ENCODE results near the gene YAF2. TPM values are rescaled to one million over a fixed set of nuclear protein-coding genes. Genes with fewer than 3 reads are reported as not detected.
"Not testable (repeated sequence)": the region's sequence is repeated elsewhere in the genome, so short reads cannot be mapped to it uniquely, and the experiment has no call there.

Gene YAF2
- total RNA-seq, 1 donor from 2014 or later = 29.6 TPM

DNA sequence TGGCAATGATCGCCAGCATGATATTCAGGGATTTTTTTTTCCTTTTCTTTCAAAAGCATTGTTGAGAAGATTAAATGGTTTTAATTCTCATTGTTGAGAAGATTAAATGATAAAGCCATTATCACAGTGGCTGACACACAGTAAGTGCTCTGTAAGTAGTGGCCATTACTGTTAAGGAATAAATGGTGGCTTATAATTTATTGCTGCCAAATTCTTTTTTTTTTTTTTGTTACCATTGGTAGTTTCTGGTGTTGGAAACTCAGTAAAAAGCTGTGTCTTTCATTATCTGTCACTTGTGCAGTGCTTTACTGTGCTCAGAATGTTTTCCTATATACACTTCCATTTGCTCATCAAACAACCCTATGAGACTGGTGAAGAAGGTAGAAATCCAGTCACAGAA is 15.3 kb downstream of the YAF2 start:
- H3K27me3 Mint-ChIP-seq (ENCODE audit: unreplicated experiment) = no peaks in the 10 kb centered on the region
- H3K27ac Mint-ChIP-seq (ENCODE audit: unreplicated experiment) = no peak overlapping the region
- DNase-seq (ENCODE audit: extremely low spot score, unreplicated experiment) = no peak
- H3K36me3 Mint-ChIP-seq (ENCODE audit: unreplicated experiment) = peaks cover 15% of the 10 kb centered on the region
- TF ChIP-seq, protein P1, sequence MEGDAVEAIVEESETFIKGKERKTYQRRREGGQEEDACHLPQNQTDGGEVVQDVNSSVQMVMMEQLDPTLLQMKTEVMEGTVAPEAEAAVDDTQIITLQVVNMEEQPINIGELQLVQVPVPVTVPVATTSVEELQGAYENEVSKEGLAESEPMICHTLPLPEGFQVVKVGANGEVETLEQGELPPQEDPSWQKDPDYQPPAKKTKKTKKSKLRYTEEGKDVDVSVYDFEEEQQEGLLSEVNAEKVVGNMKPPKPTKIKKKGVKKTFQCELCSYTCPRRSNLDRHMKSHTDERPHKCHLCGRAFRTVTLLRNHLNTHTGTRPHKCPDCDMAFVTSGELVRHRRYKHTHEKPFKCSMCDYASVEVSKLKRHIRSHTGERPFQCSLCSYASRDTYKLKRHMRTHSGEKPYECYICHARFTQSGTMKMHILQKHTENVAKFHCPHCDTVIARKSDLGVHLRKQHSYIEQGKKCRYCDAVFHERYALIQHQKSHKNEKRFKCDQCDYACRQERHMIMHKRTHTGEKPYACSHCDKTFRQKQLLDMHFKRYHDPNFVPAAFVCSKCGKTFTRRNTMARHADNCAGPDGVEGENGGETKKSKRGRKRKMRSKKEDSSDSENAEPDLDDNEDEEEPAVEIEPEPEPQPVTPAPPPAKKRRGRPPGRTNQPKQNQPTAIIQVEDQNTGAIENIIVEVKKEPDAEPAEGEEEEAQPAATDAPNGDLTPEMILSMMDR (IDR thresholded peaks at IDR 0.05) = no peak
- peaks cover 5% of the 10 kb centered on the region for H3K4me1 Mint-ChIP-seq (ENCODE audit: unreplicated experiment)
- no peaks in the 10 kb centered on the region for H3K9me3 Mint-ChIP-seq (ENCODE audit: unreplicated experiment)
- H3K4me3 Mint-ChIP-seq (ENCODE audit: unreplicated experiment) = no peak overlapping the region

DNA sequence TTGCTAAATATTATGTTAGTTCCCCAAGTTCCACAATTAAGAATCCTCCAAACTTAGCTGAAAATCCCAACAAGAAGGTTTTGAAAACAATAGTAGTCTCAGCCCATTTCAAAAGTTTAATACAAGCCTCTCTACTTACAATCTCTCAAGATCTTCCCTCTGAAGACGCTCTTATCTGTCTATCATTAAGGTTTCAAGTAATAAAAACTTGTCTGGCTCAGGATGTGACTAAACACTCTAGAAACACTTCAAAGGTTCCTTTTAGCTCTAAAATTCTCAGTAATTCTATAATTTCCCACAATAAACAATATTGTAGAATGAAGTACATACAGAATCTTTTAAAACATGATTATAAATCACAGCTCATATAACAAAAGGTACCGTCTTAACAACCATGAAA is 16.3 kb downstream of the YAF2 start:
- Mint-ChIP-seq H3K27me3 (ENCODE audit: unreplicated experiment) (no peaks in the 10 kb centered on the region), H3K27ac (ENCODE audit: unreplicated experiment) (no peak overlapping the region), H3K9me3 (ENCODE audit: unreplicated experiment) (no peaks in the 10 kb centered on the region), H3K4me3 (ENCODE audit: unreplicated experiment) (no peak overlapping the region), H3K36me3 (ENCODE audit: unreplicated experiment) (peaks cover 15% of the 10 kb centered on the region), H3K4me1 (ENCODE audit: unreplicated experiment) (peaks cover 8% of the 10 kb centered on the region)
- TF ChIP-seq, protein P1 (IDR thresholded peaks at IDR 0.05) = no peak
- DNase-seq (ENCODE audit: extremely low spot score, unreplicated experiment) = no peak

DNA sequence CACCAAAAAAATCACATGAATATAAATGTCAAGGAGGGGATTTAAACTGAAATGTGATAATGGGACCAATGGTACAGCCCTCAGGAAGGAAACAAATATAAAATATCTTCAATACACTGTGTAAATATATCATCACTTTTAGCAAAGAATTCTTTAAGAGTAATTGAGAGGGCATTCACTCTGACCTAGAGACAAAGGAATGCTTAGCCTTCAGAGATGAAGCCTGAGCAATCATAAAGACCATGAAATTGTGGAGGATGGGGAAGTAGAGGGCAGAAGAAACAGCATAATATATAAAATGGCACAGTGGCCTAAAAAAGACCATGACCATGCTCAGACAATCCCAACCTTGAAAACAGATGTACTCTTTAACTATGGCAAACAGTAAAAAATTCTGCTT is 20.4 kb downstream of the YAF2 start:
- Mint-ChIP-seq H3K27me3 (ENCODE audit: unreplicated experiment) (no peaks in the 10 kb centered on the region), H3K4me1 (ENCODE audit: unreplicated experiment) (peaks cover 15% of the 10 kb centered on the region), H3K9me3 (ENCODE audit: unreplicated experiment) (no peaks in the 10 kb centered on the region), H3K36me3 (ENCODE audit: unreplicated experiment) (peaks cover 3% of the 10 kb centered on the region), H3K4me3 (ENCODE audit: unreplicated experiment) (no peak overlapping the region), H3K27ac (ENCODE audit: unreplicated experiment) (no peak overlapping the region)
- TF ChIP-seq, protein P1 (IDR thresholded peaks at IDR 0.05) = no peak
- no peak for DNase-seq (ENCODE audit: extremely low spot score, unreplicated experiment)

DNA sequence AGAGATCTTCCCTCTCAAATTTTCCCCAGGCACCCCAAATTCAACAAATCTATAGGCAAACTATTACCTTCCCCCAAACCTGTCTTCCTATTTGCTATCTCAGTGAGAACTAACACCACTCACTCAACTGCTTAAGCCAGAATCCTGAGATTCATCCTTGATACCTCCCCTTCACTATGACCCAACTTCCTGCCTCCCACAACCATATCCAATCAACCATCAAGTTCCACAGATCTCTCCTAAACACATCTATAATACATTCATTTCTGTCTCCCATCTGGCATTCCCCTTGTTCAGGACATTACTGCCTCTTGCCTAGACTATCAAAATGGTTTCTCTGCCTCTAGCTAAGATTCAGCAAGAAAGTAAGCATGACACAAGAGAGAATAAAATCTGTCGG is 21.3 kb downstream of the YAF2 start:
- no peak overlapping the region for H3K27ac Mint-ChIP-seq (ENCODE audit: unreplicated experiment)
- no peak for DNase-seq (ENCODE audit: extremely low spot score, unreplicated experiment)
- H3K36me3 Mint-ChIP-seq (ENCODE audit: unreplicated experiment) = peaks cover 3% of the 10 kb centered on the region
- peaks cover 16% of the 10 kb centered on the region for H3K4me1 Mint-ChIP-seq (ENCODE audit: unreplicated experiment)
- no peaks in the 10 kb centered on the region for H3K27me3 Mint-ChIP-seq (ENCODE audit: unreplicated experiment)
- no peak overlapping the region for H3K4me3 Mint-ChIP-seq (ENCODE audit: unreplicated experiment)
- TF ChIP-seq, protein P1 (IDR thresholded peaks at IDR 0.05) = no peak
- no peaks in the 10 kb centered on the region for H3K9me3 Mint-ChIP-seq (ENCODE audit: unreplicated experiment)

DNA sequence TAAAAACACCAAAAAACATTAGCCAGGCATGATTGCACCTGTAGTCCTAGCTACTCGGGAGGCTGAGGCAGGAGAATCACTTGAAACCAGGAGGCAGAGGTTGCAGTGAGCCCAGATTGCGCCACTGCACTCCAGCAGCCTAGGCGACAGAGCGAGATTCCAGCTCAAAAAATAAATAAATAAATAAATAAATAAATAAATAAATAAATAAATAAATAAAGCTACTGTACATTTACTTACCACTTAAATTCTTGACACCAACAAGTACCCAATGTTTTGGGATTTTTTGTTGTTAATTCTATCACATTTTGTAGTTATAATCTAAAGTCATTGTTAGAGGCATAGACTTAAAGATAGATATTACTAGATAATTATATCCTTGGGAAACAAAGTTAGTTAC is 22.3 kb downstream of the YAF2 start:
- H3K4me3 Mint-ChIP-seq (ENCODE audit: unreplicated experiment); H3K27ac Mint-ChIP-seq (ENCODE audit: unreplicated experiment); H3K27me3 Mint-ChIP-seq (ENCODE audit: unreplicated experiment); H3K9me3 Mint-ChIP-seq (ENCODE audit: unreplicated experiment); DNase-seq (ENCODE audit: extremely low spot score, unreplicated experiment); H3K36me3 Mint-ChIP-seq (ENCODE audit: unreplicated experiment): not testable (repeated sequence)
- H3K4me1 Mint-ChIP-seq (ENCODE audit: unreplicated experiment) = peaks cover 16% of the 10 kb centered on the region

DNA sequence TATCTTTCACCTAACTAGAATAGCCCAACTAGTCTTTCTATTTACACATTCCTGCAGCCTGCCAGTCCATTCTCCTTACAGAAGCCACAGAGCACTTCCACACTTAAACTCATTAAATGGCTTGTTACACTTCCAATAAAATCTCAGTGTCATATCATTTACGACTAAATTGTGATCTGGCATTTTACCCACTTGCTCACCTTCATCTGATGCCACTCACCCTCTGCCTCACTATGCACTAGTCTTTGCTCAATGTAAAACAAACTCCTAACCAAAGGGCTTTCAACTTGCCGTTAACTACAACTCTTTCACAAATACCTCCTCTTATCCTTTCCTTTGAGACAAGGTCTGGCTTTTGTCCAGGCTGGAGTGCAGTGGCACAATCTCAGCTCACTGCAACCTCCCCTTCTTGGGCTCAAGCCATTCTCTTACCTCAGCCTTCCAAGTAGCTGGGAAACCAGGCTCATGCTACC is 24.1 kb downstream of the YAF2 start:
- no peak for DNase-seq (ENCODE audit: extremely low spot score, unreplicated experiment)
- peaks cover 9% of the 10 kb centered on the region for H3K36me3 Mint-ChIP-seq (ENCODE audit: unreplicated experiment)
- TF ChIP-seq, protein P1 (IDR thresholded peaks at IDR 0.05) = no peak
- no peaks in the 10 kb centered on the region for H3K27me3 Mint-ChIP-seq (ENCODE audit: unreplicated experiment)
- no peak overlapping the region for H3K27ac Mint-ChIP-seq (ENCODE audit: unreplicated experiment)
- no peak overlapping the region for H3K4me3 Mint-ChIP-seq (ENCODE audit: unreplicated experiment)
- H3K4me1 Mint-ChIP-seq (ENCODE audit: unreplicated experiment) = peaks cover 16% of the 10 kb centered on the region
- H3K9me3 Mint-ChIP-seq (ENCODE audit: unreplicated experiment) = no peaks in the 10 kb centered on the region

Data from osteocyte (in vitro differentiated cells).